GM21423 (cell line): ENCODE measurements around the gene WDFY4.

Source experiments
- ATAC-seq: cut with Tn5 transposase; IDR thresholded peaks from one replicate; pipeline ENCODE4 v1.9.1; 2021; ENCODE audit warnings: mild to moderate bottlenecking, moderate library complexity; ENCODE audit not compliant: unreplicated experiment

WDFY4 gene

DNA sequence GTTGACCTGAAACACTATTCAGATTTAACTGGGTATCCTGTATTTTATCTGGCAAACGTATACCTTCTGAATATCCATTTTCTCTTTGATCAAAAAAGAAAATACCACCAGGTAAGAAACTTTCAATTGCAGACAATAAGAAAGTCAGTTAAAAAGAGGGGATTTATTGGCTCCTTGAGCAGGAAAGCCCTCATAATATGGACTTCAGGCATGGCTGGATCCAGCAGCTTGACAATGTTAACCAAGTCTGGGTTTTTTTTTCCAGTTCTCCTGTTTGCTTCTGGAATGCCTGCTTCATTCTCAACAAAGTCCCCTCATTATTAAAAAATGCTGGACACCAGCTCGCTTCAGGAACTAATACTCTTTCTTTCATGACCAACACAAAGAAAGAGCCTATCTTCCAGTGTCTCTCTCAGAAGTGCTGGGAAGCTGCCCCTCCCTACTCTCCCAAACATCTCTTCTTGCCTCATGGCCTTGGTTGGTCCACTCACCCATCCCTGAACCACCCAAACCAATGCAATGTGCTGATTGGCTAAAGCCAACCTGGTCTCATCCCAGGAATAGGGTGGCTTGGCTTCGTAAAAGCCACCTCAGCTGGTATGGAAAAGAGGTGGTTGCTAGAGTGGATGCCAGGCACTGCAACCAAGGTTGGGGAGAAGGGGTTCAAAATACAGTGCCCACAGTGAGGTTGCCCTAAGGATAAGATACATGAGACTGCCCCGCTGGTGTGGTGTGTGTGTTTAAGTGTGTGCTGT lies 30.6 kb upstream of the WDFY4 start:
- ATAC-seq = no peak

GRCh38 chr10:48655411-48656240 lies 29.0 kb upstream of the WDFY4 start:
- peak; percentile 9 for ATAC-seq

DNA sequence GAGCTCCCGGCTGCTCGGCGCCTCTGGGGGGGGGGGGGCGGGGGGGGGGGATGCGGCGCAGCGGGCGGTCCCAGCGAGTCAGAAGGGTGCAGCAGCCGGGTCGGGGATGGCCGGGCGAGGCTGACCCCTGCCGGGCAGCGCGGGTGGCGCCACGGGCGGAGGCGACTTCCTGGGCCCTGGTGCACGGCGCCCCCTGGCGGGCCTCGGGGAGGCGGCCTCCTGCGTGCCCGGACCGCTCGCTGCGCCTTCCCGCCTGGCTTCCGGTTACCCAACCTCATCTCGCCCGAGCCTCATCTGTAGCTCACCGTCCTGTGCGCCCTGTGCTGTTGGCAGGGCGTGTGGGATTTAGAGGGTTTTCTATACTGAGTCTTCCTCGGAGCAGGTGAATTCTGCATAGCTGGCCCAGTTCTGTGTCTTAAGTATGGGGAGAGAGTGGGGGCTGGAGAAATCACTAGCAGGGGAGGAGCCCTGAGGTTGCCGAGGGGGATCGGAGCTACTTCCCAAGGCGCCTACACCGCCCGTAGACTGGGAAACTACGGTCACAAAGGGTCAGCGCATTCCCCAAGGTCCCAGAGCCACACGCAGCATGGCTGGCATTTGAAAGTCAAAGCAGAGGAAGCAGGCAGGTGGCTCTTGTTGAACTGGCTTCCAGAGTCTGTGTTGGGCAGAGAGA lies 28.3 kb upstream of the WDFY4 start:
- ATAC-seq = peak; percentile 82

- ATAC-seq = no peak
These were observed 27.8 kb upstream of the WDFY4 start for GRCh38 chr10:48656914-48657305.

DNA sequence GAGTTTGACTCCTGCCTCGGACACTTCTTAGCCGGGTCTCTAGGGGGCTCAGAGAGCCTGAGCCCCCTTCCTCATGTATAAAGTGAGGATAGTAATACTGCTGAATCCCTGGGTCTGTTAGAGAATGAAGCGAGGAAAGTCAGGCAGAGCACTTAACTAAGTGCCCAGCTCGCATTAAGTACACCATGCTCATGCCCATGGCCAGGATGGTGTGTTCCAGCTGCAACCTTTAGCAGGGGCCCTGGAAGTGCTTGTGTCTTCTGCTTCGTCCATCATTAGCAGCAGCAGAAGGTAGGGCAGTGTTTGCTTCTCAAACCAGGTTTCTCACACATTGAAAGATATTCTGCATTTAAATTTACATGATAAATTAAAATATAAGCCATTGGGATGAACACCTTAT lies 27.3 kb upstream of the WDFY4 start:
- no peak for ATAC-seq

DNA sequence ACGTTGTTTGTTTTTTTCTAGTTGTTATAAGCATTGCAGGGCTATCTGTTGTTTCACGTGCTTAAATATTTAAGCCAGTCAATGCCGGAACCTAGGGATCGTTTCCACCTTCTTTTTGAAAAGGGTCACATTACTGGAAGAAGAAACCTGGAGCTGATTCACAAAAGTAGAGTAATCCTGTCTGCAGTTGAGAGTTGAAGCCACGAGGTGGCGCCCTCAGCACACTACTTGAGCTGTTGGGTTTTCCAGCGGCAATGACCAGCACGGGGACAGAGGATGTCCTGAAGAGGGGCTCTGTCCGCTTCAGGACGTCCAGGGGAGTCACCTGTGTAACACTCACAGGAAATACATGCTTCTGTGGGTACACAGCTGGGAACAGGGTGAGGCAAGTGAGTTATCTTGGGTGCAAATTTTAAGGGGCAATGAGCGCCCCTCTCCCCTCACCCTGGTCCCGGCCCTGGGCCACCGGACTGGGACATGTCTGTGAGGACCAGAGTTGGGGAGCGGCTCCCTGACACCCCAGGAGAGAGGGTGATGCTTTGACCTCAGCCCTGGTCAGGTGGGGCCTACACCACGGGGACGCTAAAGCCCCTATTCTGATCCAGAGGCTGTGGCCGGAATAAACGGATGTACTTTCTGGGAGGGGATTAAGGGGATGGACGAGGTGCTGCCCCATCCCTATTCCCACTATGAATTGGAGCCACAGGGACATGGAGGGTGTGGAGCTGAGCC lies 26.3 kb upstream of the WDFY4 start:
- ATAC-seq = no peak

- no peak for ATAC-seq
These were observed 25.8 kb upstream of the WDFY4 start for GRCh38 chr10:48658975-48659269.

GRCh38 chr10:48659790-48660189 lies 24.9 kb upstream of the WDFY4 start:
- ATAC-seq = no peak

GRCh38 chr10:48661441-48661840 lies 23.2 kb upstream of the WDFY4 start:
- no peak for ATAC-seq

DNA sequence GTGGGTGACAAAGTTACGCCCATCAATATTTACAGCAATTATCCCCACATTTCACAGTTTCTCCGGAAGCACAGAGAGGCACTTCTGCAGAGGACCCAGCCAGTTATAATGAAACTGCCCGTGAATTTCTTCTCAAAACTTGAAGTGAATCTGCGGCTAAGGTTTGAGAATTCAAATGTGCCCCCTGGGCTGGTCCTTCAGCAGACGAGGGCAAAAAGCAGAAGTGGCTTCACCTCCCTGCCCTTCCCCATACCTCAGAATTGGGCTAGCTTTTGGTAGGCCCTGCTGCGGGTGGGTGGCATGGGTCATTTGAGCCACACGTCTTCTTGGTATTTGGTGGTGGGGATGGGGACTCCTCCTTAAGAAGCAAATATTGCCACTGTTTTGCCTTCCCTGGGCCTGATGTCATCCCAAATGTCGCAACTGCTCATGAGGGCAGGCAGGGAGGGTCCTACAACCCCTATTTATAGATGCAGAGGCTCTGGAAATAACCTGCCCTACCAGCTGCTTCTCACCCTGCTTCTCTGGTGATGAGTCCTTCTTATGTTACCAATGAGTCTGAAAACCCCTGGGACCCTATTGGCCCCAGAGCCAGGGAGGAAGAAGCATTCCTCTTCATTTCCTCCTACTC lies 16.6 kb upstream of the WDFY4 start:
- peak; percentile 44 for ATAC-seq

GRCh38 chr10:48670978-48671913 lies 13.4 kb upstream of the WDFY4 start:
- ATAC-seq = peak; percentile 58

GRCh38 chr10:48671914-48672595 lies 12.6 kb upstream of the WDFY4 start:
- ATAC-seq = peak; percentile 37

- ATAC-seq = peak; percentile 17
These were observed 11.9 kb upstream of the WDFY4 start for GRCh38 chr10:48672596-48673265.

DNA sequence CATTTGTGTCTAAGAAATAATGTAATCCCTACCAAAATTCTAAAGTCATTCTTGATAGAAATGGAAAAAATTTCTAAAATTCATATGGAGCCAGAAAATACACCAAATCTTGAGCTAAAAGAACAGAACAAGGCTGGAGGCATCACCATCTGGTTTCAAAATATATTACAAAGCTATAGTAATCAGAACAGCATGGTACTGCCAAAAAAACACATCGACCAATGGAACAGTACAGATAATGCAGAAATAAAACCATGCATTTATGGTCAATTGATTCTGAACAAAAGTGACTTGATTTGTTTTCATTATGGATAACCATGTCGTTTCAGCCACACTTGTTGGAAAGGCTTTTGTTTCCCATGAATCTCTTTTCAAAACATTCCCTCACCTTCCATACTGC lies 7.0 kb upstream of the WDFY4 start:
- no peak for ATAC-seq

DNA sequence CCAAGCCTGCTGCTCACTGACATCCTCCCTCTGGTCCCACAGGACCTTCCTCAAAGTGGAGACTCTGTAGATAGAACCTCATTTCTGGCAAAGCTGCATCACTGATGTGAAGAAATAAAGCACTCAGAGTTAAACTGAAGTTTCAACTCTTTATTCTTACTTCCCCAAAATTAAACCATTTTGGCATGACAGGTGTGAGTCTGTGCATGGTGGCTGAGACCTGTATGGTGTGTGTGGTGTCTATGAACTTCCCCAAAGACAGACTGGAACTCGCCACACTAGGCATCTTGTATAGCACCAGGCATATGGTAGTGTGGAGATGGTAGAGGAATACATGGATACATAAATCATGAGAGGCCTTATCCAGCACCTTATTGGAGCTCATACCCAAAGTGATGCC lies 6.6 kb upstream of the WDFY4 start:
- ATAC-seq = no peak

- ATAC-seq = no peak
These were observed 2.9 kb upstream of the WDFY4 start for GRCh38 chr10:48681740-48682139.

DNA sequence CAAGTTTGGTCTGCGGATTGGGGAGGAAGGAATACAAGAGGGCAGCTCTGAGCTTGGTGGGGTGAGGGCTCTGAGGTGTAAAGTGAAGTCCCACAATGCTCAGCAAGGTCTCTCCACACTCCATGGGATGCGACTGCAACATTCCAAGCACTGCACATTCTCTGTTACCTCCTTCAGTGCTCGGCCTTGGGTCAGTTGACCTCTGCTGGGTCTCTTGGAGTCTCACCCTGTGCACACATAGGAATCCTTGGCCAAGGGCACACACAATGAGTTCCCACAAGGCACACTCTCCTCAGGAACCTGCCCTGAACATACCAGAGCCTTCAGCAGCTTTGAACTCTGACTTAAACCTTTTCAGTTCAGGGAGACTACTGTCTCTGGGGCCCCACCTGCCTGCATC lies 2.4 kb upstream of the WDFY4 start:
- no peak for ATAC-seq

GRCh38 chr10:48683424-48683823 lies 1.2 kb upstream of the WDFY4 start:
- no peak for ATAC-seq

DNA sequence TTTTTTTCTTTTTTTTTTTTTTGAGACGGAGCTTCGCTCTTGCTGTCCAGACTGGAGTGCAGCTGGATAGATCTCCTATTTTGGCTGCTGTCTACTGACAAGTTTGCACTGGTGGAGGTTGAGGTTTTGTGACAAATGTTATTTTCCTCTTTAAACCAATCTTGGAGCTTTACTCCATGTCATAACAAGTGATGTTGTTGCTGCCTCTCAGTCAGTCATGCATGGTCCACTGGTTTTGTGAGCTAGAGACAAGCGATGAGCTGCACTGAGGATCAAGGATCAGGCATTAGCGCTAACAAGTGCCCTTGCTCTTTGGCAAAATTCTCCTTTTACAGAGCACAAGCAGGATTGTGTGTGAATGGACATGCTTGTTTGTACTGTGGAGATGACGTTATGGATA lies 805 bp upstream of the WDFY4 start:
- ATAC-seq = no peak
